Suppressor macrophage (primary cell): ENCODE results near the gene RNU7-1.

Experiments
- DNase-seq, 4 experiments: peaks; one replicate each; pipeline ENCODE4 v3.0.0-alpha.2; 2020 to 2022

Gene RNU7-1

DNA sequence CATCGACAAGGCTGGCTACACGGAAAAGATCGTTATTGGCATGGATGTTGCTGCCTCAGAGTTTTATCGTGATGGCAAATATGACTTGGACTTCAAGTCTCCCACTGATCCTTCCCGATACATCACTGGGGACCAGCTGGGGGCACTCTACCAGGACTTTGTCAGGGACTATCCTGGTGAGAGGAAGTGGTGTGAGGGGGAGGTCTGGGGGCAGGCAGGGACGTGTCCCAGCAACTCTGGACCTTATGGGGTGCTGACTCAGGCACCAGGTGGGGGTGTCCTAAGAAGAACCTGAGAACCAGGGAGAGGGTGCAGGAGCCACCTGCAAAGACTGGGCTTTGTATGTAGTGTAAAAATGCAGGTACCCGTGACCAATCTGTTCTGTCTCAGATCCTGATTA lies 24.0 kb upstream of the RNU7-1 start:
- DNase-seq = peak in 1 of 4 experiments; percentile 37

DNA sequence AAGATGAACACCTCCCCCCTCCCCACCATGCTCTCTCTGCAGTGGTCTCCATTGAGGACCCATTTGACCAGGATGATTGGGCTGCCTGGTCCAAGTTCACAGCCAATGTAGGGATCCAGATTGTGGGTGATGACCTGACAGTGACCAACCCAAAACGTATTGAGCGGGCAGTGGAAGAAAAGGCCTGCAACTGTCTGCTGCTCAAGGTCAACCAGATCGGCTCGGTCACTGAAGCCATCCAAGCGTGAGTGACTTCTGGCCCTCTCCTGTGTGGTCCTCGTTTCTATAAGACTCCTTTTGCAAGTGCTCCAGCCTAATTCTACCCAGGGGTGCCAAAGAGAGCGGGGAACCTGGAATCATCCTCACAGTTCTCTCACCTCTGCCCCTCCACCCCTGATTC lies 22.1 kb upstream of the RNU7-1 start:
- DNase-seq = no peak

DNA sequence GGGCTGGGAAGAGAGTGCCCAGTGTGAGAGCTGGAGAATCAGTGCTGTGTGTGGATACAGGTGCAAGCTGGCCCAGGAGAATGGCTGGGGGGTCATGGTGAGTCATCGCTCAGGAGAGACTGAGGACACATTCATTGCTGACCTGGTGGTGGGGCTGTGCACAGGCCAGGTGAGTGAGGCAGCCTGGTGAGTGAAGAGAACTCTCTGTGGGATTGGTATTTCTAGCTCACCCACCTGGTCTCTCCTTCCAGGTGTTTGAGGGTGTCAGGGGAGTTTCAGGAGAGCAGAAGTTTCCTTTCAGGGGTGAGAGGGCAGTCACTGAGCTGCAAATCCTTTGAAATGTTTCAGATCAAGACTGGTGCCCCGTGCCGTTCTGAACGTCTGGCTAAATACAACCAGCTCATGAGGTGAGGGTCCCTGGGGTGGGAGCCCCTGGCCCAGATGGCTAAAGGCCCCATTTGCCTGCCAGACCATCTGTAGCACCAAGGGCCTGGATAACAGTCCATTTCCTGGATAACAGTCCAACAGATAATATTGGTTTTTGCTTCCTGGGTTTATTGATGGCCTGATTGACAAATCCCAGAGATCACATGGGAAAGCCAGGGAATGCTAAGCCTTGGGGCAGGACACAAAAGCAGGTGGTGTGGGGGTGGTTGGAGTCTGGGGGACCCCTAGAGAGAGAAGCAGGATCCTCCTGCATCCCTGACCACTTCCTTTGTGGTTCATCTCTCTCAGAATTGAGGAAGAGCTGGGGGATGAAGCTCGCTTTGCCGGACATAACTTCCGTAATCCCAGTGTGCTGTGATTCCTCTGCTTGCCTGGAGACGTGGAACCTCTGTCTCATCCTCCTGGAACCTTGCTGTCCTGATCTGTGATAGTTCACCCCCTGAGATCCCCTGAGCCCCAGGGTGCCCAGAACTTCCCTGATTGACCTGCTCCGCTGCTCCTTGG lies 21.3 kb upstream of the RNU7-1 start:
- DNase-seq = peak; percentile 58 to 80 (median 76)

DNA sequence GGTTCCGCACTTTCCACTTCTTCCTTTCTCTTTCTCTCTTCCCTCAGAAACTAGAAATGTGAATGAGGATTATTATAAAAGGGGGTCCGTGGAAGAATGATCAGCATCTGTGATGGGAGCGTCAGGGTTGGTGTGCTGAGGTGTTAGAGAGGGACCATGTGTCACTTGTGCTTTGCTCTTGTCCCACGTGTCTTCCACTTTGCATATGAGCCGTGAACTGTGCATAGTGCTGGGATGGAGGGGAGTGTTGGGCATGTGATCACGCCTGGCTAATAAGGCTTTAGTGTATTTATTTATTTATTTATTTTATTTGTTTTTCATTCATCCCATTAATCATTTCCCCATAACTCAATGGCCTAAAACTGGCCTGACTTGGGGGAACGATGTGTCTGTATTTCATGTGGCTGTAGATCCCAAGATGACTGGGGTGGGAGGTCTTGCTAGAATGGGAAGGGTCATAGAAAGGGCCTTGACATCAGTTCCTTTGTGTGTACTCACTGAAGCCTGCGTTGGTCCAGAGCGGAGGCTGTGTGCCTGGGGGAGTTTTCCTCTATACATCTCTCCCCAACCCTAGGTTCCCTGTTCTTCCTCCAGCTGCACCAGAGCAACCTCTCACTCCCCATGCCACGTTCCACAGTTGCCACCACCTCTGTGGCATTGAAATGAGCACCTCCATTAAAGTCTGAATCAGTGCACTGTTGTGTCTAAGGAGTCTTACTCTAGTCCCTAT lies 20.4 kb upstream of the RNU7-1 start:
- no peak for DNase-seq

DNA sequence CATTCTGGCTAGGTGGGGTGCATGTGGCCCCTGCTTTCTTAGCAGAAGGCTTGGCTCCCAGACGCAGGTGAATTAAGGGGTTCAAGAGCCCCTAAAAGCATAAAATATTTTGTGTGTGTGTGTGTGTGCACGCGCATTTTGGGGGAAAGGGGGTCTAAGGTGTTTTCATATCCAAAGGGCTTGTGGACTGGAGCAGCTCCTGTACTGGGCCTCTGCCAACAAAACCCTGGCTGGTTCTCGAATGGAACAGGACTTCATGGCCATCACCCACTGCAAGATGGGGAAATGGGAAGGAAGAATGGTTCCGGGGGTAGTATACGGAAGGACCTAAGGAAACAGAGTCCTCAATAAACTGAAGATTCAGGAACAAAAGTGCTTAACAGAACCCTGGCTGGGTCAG lies 19.8 kb upstream of the RNU7-1 start:
- DNase-seq = no peak

DNA sequence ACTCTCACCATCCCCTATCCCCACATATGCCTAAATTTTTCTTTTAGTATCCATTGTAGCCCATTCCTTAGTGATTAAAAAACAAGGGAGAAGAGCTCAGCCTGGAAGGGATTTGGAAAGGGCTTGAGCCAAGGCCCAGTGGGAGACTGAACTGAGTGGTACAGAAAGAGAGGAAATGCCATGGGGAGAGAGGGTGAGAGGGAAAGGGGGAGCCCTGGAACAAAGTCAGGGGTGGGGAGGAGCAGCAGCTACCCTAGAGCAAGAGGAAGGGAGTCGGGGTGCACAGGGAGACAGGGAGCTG lies 18.4 kb upstream of the RNU7-1 start:
- no peak for DNase-seq

DNA sequence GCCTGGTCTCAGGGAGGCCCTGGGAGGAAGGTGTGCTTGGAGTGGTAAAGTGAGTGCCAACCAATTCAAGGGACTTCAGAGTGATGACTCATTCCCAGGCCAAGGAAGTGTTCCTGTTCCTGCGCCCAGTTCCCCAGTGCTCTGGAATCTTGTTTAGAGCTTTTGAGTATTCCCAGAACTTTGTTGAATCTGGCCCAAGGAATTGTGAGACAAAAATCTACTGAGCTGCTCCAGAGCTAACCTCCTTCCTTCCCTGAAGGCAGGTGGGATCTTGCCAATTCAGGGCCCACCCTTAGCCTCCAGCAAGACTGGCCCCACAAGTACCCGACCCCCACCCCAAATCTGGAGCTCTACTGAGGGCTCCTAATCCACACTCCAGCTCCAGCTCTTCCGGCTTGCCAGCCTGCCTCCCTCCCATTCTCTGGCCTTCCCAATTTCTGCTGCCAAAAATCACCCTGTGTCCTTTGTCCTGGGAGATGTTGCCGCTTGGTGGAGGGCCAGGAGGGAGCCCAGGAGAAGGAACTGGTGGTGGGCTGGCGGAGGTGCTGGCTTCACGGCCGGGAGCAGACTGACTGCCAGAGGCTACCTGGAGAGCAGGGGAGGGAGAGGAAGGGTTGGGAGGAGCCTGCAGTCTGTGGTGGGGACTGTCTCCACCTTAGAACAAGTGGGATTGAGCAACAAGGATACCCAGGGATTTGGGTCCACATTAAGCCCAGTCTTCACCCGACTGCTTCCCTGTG lies 17.9 kb upstream of the RNU7-1 start:
- no peak for DNase-seq

DNA sequence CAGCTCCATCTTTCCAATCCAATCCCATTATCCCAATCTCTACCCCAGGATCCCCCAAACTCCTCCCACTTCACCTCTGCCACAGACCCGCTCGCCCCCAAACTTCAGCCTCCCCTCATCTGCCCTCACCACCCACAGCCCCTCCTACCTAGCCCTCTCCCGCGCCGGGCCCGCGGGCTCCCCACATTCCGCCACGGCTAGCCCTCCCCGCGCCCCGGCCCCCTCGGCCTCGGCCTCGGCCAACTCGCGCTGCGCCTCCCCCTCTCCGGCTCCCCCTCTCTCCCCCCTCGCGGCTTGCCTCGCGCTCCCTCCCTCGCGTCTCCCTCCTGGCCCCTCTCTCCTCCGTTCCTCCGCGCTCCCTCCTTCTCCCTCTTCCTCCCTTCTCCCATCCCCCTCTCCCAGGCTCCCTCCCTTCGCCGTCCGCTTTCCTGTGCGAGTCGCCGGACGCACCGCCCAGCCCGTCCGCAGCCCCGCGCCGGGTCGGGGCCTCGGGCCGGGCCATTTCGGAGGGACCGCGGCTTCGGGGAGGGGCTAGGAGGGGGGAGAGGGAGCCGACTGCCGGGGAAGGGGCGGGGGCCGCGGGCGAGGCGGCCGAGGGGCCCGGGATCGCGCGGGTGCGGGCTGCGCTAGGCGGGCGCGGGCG lies 16.1 kb upstream of the RNU7-1 start, which contains the start of gene ATN1:
ATN1 (plus strand) TSS at position 581 of the 643 bp plus-strand sequence. CDS start 6,043 bp downstream, outside the sequence.
- DNase-seq = peak in 3 of 4 experiments; percentile 45 to 72 (median 65)

DNA sequence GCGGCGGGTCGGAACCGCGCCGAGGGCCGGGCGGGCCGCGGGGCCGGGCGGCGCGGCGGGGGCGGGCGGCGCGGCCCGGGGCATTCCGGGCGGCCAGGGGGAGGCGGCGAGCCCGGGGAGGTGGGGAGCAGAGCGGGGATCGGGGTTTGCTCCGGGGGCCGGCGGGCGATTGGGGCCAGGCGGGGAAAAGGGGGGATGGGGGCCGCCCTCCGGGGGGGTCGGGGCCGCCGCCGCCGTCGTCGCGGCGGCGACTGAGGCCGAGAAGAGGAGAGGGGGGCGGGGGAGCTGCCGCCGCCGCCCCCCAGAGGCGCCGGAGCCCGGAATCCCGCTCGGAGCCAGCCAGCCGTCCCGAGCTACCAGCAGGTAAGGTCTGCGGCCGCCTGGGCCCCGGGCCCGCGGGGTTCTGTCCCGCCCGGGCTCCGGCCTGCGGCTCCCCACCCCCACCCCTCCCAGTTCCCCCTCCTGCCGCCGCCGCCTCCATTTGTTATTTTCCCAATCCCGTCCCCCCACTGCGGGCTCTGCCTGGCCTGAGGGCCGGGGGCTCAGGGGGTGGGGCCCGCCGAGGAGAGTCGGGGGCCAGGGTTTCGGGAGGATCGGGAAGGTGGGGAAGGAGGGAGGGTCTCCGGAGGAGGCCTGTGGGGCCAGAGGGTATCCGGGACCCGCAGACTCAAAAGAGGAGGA lies 15.5 kb upstream of the RNU7-1 start:
- peak in 2 of 4 experiments; percentile 40 to 47 for DNase-seq

DNA sequence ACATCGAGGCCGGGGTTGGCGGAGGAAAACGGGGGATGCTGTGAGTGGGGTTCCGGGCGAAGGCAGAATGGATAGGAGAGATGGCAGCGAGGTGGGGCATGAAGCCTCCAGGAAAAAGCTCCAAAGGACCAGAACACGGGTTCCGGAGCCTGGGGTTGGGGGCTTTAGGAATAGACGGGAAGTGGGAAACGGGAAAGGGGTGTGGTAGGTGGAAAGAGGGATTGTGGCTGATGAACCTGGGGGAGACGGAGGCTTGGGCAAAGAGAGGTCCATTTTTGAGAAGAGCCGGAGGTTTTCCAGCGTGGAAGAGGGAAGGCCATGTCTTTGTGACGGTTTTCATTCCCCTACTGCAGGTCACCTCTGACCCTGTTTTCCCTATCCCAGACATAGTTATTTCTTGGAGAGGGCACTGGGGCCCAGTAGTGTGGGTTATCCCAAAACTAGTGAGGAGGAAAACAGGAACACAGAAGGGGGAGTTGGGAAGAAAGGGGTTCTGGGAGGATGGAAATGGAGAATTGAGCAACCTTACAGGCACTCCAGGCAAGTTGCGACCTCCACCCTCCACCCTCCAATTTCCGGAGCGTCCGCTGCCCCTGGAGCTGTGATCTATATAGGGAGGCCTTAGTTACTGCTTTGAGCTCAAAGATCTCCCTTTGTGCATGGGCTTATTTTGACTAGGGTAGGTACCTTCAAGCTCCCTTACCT lies 14.8 kb upstream of the RNU7-1 start:
- DNase-seq = peak in 1 of 4 experiments; percentile 24

DNA sequence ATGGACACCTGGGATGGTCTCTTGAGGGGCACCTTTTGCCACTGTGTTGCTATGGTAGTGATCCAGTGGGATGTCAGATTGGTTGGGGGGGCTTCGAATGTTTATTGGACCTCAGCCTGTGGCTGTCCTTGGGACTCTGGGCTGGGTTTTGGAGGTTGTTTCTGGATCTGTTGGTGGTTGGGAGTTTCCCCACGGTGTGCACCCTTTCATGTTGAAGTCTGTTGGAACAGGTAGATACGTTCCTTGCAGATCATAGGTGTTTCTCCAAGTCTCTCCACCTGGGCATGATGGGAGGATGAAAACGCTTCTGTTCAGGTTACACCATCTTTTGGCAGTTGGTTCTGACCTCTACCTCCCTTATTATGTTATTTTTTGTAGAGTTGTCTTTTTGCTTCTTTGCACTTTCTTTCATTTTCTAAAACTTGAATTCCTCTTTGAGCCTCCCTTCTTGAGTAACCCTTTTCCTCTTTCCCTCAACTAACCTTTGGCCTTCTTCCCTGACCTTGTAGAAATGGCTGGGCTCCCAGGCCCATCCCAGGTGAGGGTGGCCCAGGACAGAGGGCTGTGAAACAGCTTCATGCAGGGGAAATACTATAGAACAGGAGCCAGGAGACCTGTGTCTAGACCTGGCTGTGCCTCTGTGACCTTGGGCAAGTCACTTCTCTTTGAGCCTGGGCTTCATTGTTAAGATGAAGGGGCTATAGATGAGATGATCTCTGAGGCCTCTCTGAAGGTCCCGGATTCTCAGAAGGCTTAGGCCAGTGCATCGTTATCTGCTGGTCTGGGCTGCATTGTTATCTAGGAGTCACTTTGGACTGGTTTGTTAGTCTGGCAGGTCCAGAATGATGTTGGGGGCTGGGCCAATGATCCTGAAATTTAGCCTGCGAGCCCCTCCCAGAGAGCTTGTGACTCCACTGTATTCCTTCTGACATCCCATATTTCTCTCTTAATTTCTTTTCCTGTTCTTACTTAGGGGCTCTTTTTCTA lies 13.9 kb upstream of the RNU7-1 start:
- DNase-seq = no peak

DNA sequence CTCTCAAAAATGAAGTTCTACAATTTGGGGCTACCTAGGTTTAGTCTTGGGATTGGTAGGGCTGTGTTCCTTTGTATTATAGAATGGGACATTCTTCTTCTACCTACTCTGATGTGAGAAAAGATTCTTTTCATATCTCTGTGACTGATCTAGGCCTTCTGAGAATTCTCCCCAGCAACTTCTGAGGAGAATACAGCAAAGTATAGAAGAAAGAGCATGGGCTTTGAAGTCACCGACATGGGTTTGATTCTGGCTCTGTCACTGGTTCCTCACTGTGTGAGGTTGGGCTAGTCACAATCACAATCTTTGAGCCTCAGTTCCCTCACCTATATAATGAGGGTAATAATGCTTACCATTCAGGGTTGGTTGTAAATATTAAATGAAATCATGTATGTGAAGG lies 10.8 kb upstream of the RNU7-1 start:
- DNase-seq = no peak

DNA sequence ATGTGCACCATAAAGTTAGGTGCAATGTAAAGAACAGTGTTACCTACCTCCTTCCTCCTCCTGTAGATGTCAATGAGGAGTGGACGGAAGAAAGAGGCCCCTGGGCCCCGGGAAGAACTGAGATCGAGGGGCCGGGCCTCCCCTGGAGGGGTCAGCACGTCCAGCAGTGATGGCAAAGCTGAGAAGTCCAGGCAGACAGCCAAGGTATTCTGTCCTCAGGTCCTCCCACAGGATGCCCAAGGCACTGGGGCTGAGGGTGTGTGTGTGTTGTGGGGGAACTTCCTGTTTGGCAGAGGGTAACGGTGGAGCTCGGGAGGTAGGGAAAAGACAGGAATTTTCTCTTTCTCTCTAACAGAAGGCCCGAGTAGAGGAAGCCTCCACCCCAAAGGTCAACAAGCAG lies 9.5 kb upstream of the RNU7-1 start:
- DNase-seq = no peak

DNA sequence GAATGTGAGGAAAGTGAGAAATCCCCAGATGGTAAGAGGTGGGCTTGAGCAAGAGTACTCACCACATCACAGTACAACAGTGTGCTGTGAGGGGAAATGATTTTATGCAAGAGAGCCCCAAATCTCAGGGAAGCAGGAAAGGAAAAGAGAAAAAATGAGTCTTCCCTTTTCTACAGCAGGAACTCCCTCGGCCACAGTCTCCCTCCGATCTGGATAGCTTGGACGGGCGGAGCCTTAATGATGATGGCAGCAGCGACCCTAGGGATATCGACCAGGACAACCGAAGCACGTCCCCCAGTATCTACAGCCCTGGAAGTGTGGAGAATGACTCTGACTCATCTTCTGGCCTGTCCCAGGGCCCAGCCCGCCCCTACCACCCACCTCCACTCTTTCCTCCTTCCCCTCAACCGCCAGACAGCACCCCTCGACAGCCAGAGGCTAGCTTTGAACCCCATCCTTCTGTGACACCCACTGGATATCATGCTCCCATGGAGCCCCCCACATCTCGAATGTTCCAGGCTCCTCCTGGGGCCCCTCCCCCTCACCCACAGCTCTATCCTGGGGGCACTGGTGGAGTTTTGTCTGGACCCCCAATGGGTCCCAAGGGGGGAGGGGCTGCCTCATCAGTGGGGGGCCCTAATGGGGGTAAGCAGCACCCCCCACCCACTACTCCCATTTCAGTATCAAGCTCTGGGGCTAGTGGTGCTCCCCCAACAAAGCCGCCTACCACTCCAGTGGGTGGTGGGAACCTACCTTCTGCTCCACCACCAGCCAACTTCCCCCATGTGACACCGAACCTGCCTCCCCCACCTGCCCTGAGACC lies 8.0 kb upstream of the RNU7-1 start:
- peak; percentile 61 to 81 (median 76) for DNase-seq

DNA sequence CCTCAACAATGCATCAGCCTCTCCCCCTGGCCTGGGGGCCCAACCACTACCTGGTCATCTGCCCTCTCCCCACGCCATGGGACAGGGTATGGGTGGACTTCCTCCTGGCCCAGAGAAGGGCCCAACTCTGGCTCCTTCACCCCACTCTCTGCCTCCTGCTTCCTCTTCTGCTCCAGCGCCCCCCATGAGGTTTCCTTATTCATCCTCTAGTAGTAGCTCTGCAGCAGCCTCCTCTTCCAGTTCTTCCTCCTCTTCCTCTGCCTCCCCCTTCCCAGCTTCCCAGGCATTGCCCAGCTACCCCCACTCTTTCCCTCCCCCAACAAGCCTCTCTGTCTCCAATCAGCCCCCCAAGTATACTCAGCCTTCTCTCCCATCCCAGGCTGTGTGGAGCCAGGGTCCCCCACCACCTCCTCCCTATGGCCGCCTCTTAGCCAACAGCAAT lies 7.4 kb upstream of the RNU7-1 start:
- peak in 3 of 4 experiments; percentile 66 to 70 (median 67) for DNase-seq

DNA sequence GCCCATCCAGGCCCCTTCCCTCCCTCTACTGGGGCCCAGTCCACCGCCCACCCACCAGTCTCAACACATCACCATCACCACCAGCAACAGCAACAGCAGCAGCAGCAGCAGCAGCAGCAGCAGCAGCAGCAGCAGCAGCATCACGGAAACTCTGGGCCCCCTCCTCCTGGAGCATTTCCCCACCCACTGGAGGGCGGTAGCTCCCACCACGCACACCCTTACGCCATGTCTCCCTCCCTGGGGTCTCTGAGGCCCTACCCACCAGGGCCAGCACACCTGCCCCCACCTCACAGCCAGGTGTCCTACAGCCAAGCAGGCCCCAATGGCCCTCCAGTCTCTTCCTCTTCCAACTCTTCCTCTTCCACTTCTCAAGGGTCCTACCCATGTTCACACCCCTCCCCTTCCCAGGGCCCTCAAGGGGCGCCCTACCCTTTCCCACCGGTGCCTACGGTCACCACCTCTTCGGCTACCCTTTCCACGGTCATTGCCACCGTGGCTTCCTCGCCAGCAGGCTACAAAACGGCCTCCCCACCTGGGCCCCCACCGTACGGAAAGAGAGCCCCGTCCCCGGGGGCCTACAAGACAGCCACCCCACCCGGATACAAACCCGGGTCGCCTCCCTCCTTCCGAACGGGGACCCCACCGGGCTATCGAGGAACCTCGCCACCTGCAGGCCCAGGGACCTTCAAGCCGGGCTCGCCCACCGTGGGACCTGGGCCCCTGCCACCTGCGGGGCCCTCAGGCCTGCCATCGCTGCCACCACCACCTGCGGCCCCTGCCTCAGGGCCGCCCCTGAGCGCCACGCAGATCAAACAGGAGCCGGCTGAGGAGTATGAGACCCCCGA lies 6.8 kb upstream of the RNU7-1 start:
- DNase-seq = peak in 2 of 4 experiments; percentile 43 to 61

DNA sequence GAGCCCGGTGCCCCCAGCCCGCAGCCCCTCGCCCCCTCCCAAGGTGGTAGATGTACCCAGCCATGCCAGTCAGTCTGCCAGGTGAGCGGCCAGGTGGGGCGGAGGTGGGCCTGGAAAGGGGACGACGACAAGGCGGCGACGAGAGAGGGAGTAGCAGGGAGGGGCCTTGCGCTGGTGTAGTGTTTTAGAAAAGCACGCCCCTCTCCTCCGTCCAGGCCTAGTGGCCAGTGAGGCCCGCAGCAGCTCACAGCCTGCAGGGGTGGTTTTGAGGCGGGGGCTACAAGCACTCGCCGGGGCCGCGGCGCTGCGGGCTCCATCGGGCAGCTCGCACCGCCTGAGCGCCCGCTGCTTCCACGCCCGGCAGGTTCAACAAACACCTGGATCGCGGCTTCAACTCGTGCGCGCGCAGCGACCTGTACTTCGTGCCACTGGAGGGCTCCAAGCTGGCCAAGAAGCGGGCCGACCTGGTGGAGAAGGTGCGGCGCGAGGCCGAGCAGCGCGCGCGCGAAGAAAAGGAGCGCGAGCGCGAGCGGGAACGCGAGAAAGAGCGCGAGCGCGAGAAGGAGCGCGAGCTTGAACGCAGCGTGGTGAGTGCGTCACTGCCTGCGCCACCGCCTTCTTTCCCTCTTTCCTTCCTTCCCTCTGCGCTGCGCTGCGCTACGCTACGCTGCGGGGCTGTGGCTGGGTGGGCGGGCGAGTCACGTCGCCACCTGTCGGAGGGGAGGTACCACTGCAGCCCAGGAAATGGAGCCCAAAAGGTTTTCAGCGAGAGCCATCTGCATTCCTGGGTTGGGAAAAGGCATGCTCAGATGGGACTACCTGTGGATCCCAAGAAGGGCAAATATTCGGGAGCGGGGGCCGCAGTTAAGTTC lies 5.9 kb upstream of the RNU7-1 start:
- peak; percentile 94 to 97 (median 96) for DNase-seq
